Retinal pigment epithelial cell (primary cell): ENCODE data around the gene DPH7.
"Not testable (repeated sequence)": the region's sequence is repeated elsewhere in the genome, so short reads cannot be mapped to it uniquely, and the experiment has no call there.

Experiments used
- DNase-seq: peaks from one replicate; pipeline ENCODE4 v3.0.0-alpha.2; 2010; ENCODE audit warnings: low read depth
- H3K4me3 ChIP-seq: 2 replicates; pipeline ENCODE4 v1.5.1; 2011; ENCODE audit warnings: mild to moderate bottlenecking, low read length, control low read depth, moderate library complexity
- CTCF ChIP-seq: conservative IDR thresholded peaks from 2 replicates; pipeline ENCODE4 v1.5.1; 2011; ENCODE audit warnings: low read depth, low read length, control low read depth, inconsistent platforms

Gene DPH7

DNA sequence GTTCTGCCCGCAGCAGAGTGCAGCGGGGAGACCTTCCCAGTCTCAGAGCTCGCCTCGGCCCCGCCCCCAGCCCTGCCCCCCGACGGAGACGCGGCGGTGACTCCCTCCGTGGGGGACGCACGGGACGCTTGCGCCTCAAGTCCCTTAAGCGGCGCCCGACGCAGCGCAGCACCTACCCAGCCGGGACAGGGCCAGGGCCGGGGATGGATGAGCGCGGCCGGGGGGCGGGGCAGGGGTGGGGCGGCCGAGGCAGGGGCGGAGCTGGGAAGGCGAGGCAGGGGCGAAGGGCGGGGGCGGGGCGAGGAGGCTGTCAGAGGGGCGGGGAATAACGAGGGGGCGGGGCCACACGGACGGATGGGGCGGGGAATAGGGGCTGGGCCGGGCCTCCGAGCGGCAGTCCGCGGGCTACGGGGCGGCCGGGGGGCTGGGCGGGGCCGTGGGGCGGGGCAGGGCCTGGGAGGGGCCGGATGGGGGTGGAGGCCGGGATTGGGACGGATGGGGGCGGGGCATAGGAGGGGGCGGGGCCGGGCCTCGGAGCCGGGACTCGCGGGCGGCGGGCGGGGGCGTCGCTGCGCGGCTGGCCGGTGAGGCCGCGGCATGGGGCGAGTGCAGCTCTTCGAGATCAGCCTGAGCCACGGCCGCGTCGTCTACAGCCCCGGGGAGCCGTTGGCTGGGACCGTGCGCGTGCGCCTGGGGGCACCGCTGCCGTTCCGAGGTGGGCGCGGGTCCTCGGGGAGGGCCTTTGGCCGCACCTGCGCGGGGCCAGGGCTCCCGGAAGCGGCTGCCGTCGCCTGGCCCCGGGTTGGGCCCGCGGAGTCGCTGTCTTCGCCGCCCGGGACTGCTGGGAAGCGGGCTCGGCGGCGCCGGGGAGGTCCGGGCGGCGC lies 26.6 kb upstream of the DPH7 start, which contains the start of gene ARRDC1:
Gene ARRDC1, plus strand, starts transcription at position 566 of the 884 bp plus-strand sequence. Its CDS starts 32 bp downstream, at position 598.
- TF ChIP-seq CTCF = no peak
- peak within 1 kb of the TSS; percentile 50 for H3K4me3 ChIP-seq
- DNase-seq = no peak

DNA sequence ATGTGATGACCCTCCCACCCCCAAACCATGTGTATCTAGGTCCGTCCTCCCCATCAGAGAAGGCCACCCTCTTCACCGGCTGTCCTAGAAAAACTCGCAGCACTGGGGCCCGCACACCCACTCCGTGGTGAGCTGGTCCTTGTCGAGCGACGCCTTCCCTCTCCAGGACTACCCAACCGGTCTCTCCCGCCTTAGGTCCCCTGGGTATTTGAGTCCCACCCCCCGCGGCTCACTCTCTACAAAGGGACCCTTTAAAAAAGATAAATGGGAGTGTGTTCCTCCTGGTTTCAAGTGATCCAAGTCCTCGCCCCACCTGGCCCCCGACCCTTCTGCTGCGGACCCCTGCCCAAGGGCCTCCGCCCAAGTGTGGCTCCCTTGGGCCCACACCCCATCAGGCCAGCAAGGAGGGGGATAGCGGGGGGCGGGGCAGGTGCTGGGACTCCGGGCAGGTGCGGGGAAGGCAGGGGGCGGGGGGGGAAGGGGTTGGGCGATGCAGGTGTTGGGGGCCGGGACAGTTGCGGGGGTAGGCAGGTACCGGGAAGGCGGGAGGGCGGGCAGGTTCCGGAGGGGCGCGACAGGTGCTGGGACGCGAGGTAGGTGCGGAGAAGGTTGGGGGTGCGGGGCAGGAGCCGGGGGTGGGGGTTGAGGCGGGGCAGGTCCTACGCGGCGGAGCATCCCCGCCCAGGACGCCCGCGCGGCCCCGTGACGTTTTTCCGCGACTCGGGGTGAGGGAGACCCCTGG lies 25.8 kb upstream of the DPH7 start:
- no peak for TF ChIP-seq CTCF
- peak overlapping the region; percentile 50 for H3K4me3 ChIP-seq
- DNase-seq = no peak

DNA sequence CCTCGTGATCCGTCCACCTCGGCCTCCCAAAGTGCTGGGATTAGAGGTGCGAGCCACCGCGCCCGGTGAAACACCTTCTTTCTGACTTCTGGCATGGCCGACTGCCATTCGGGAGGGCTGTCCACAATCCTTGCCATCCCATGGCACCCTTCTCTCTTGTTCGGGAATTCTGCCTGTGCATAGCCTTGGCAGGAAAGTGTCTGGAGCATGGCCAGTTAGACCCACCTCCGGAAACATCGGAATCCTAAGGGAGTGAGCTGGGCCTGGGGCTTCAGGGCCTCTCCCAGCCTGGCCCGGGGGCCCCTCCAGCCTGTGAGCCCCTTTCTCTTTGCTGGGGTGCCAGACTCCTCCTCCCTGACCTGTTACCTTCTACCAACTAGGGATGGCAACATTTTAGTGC lies 25.2 kb upstream of the DPH7 start:
- DNase-seq = no peak
- no peak for TF ChIP-seq CTCF
- H3K4me3 ChIP-seq = no peak overlapping the region

- H3K4me3 ChIP-seq = no peak overlapping the region
- DNase-seq = no peak
- peak; percentile 13 for TF ChIP-seq CTCF
These were observed 23.9 kb upstream of the DPH7 start for GRCh38 chr9:137602661-137603060.

DNA sequence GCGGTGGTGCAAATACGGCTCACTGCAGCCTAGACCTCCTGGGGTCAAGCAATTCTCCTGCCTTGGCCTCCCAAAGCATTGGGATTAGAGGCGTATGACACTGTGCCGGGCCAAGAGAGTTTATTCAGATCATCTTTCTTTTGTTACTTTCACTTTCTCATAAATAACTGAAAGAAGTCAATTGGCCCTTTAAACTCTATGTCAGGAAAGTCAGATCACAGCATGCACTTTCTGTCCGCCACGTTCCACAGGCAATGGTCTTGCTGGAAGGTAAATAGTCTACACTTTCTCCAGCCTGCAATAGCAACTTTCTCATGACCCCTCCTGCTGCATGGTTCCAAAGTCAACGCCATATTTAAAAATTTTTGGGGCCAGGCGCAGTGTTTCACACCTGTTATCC lies 20.2 kb upstream of the DPH7 start:
- no peak for DNase-seq
- TF ChIP-seq CTCF = no peak

DNA sequence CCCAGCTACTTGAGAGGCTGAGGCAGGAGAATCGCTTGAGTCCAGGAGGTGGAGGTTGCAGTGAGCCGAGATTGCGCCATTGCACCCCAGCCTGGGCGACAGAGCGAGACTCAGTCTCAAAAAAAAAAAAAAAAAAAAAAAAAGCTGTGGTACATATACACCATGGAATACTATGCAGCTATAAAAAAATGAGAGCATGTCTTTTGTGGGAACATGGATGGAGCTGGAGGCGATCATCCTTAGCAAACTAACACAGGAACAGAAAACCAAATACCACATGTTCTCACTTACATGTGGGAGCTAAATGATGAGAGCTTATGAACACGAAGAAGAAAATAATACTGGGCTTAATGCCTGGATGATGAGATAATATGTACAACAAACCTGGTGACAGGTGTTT lies 17.9 kb upstream of the DPH7 start:
- H3K4me3 ChIP-seq, DNase-seq: not testable (repeated sequence)

More for the DNA sequence above, 20.2 kb upstream of the DPH7 start:
- no peak overlapping the region for H3K4me3 ChIP-seq

DNA sequence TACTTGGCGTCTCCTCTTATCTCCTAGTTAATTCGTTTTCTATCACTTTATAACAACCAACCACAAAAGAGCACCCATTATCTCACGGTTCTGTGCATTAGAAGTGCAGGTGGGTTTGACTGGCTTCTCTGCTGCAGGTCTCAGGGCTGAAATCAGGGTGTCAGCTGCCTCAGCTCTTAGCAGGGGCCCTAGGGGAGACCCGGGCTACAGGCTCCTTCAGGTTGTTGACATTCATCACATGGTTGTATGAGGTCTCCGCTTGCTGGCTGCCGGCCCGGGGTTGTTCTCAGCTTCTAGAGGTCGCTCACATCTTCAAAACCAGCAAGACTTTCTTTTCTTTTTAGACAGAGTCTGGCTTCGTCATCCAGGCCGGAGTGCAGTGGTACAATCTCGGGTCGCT lies 14.5 kb upstream of the DPH7 start:
- DNase-seq = no peak
- H3K4me3 ChIP-seq = no peak overlapping the region
- no peak for TF ChIP-seq CTCF
